Naive thymus-derived CD4-positive, alpha-beta T cell (primary cell): ENCODE data around the gene GNG8. TPM values are rescaled to one million over a fixed set of nuclear protein-coding genes. Genes with fewer than 3 reads are reported as not detected.

Experiments used
- ATAC-seq: fragments of 150-1000 bp; cut with Tn5 transposase; 2 replicates; pipeline ENCODE4 v1.10.0; 2021; ENCODE audit warnings: mild to moderate bottlenecking, moderate library complexity
- CTCF ChIA-PET: fragments of 350-600 bp; sonication (Branson Sonifier 250); formaldehyde crosslinking; loops from one replicate; lab custom pipeline; 2021; ENCODE audit warnings: antibody characterized with exemption; lab: Charles Lee
- POLR2A ChIA-PET: fragments of 350-600 bp; sonication (Branson Sonifier 250); formaldehyde crosslinking; loops from one replicate; lab custom pipeline; 2021; ENCODE audit warnings: antibody characterized with exemption, inconsistent platforms; lab: Charles Lee
- DNase-seq, 9 donors: peaks; one replicate each; pipeline versions ENCODE4 v3.0.0 to v3.0.0-alpha.2; 2020 to 2022; ENCODE audit warnings: mixed read lengths in 1 of 9
- H3K27ac ChIP-seq: one replicate; pipeline ENCODE4 v1.7.0; 2013; ENCODE audit warnings: mild to moderate bottlenecking, low read depth, low read length, moderate library complexity
- H3K27me3 ChIP-seq, 2 donors: one replicate each; pipeline ENCODE4 v1.7.0; 2013; ENCODE audit warnings: low read length in 2 of 2, mild to moderate bottlenecking in 2 of 2, moderate library complexity in 2 of 2; ENCODE audit not compliant: control insufficient read depth in 2 of 2, insufficient read depth in 2 of 2
- H3K36me3 ChIP-seq, 3 experiments: 1 replicate in 2 of 3; 2 replicates in 1 of 3; pipeline ENCODE4 v1.7.0; 2013; ENCODE audit warnings: low read length in 3 of 3, mild to moderate bottlenecking in 3 of 3, moderate library complexity in 1 of 3; ENCODE audit not compliant: insufficient read depth in 3 of 3, control insufficient read depth in 2 of 3
- H3K4me1 ChIP-seq, 2 donors: one replicate each; pipeline ENCODE4 v1.7.0; 2013; ENCODE audit warnings: low read length in 2 of 2, mild to moderate bottlenecking in 2 of 2, moderate library complexity in 1 of 2; ENCODE audit not compliant: control insufficient read depth in 2 of 2, insufficient read depth in 2 of 2
- H3K4me3 ChIP-seq: 2 replicates; pipeline ENCODE4 v1.7.0; 2013; ENCODE audit warnings: mild to moderate bottlenecking, low read length
- H3K9me3 ChIP-seq, 3 experiments: 1 replicate in 2 of 3; 2 replicates in 1 of 3; pipeline ENCODE4 v1.7.0; 2013; ENCODE audit warnings: low read length in 3 of 3; ENCODE audit not compliant: control insufficient read depth in 2 of 3
- H3K27ac Mint-ChIP-seq, 9 donors: one replicate each; pipeline ENCODE4 v1.8.0; 2020 to 2022; ENCODE audit warnings: mixed read lengths in 9 of 9, mild to moderate bottlenecking in 8 of 9, moderate library complexity in 5 of 9, inconsistent platforms in 2 of 9
- H3K27me3 Mint-ChIP-seq, 5 donors: one replicate each; pipeline ENCODE4 v1.8.0; 2021 to 2022; ENCODE audit warnings: mixed read lengths in 5 of 5, mild to moderate bottlenecking in 1 of 5
- H3K36me3 Mint-ChIP-seq, 5 donors: one replicate each; pipeline ENCODE4 v1.8.0; 2020 to 2022; ENCODE audit warnings: mixed read lengths in 5 of 5, mild to moderate bottlenecking in 3 of 5, inconsistent platforms in 1 of 5
- H3K4me1 Mint-ChIP-seq, 7 donors: one replicate each; pipeline ENCODE4 v1.8.0; 2020 to 2022; ENCODE audit warnings: mixed read lengths in 7 of 7, mild to moderate bottlenecking in 3 of 7, inconsistent platforms in 1 of 7
- H3K4me3 Mint-ChIP-seq, 10 donors: one replicate each; pipeline ENCODE4 v1.8.0; 2020 to 2022; ENCODE audit warnings: mild to moderate bottlenecking in 10 of 10, mixed read lengths in 10 of 10, moderate library complexity in 6 of 10, inconsistent platforms in 2 of 10
- H3K9me3 Mint-ChIP-seq, 11 donors: one replicate each; pipeline ENCODE4 v1.8.0; 2020 to 2022; ENCODE audit warnings: mixed read lengths in 11 of 11, mild to moderate bottlenecking in 4 of 11, inconsistent platforms in 1 of 11, moderate library complexity in 1 of 11
- intact Hi-C, 2 donors: fragments of 100-400 bp; cut with micrococcal nuclease; formaldehyde crosslinking; loops; one replicate each; pipeline ENCODE4 v1.15.1; 2023
- polyA plus RNA-seq, 2 donors: library from polyadenylated mRNA; unstranded; fragments of 300-500 nt; fragmentation: Illumina TruSeq; gene quantifications; one replicate each; pipeline ENCODE4 v1.2.3, GENCODE V29; 2021
- total RNA-seq, 6 experiments: library from RNA in 5 of 6; stranded (reverse) in 5 of 6; gene quantifications; 1 replicate in 5 of 6; 2 replicates in 1 of 6; pipeline ENCODE4 v1.2.3 and lab custom pipeline; 2021 to 2026

The GNG8 gene
- total and polyA plus RNA-seq, 7 experiments from 2014 or later, result 3.2 to 12.3 (median 9.7) TPM; not detected in 4

- Histone ChIP-seq H3K9me3 (no peaks in the 10 kb centered on the region), H3K36me3 (peaks cover 0 to 10% (median 5%) of the 10 kb centered on the region in 3 experiments), H3K27ac (peak overlapping the region; percentile 65), H3K4me1 (peaks cover 24 to 84% of the 10 kb centered on the region in 2 donors), H3K4me3 (no peak overlapping the region), H3K27me3 (no peaks in the 10 kb centered on the region)
- CTCF ChIA-PET, result interaction anchor here (0.5 to 9.0 kb wide), 14 partner anchors 10 to 152 kb away, joined by 3 to 137 read pairs (median 4); partner anchors contain the start of genes CALM3, DACT3 and PTGIR
- DNase-seq, result peak in 8 of 9 donors; percentile 70 to 83 (median 77)
- Mint-ChIP-seq H3K9me3 (no peaks in the 10 kb centered on the region), H3K27me3 (no peaks in the 10 kb centered on the region), H3K4me1 (peaks cover 55 to 85% (median 77%) of the 10 kb centered on the region in 7 donors), H3K4me3 (peak overlapping the region; percentile 40 to 77 (median 71)), H3K36me3 (peaks cover 0 to 26% (median 7%) of the 10 kb centered on the region in 5 donors), H3K27ac (peak overlapping the region; percentile 79 to 93 (median 89))
- intact Hi-C loops, result loop anchor here (1.0 to 10.0 kb wide), 6 partner anchors 20 to 729 kb away; partner anchors contain the start of genes IRF2BP1 (in 1 of the 2) and ZC3H4 (in 1 of the 2)
- POLR2A ChIA-PET, result interaction anchor here (1.3 to 5.2 kb wide), 4 partner anchors 9 to 47 kb away, joined by 3 to 112 read pairs (median 34); partner anchors contain the start of genes CALM3 and DACT3
- peak; percentile 79 for ATAC-seq
Measured at GRCh38 chr19:46614114-46614722, 21.8 kb downstream of the GNG8 start.

DNA sequence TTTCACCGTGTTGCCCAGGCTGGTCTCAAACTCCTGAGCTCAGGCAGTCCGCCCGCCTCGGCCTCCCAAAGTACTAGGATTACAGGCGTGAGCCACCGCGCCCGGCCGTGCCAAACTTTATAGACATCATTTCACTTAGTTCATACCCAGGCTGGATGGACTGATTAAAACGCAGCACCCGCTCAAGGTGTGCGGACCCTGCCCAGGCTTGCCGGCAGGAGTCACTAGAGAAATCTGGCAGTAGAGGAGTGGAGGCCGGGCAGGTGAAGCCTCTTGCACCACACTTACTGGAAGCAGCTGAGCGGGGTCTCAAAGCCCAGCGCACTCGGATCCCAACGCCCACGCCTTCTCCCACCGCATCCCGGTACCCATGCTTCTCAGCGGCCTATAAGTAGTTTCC is 22.5 kb downstream of the GNG8 start:
- H3K4me1 Mint-ChIP-seq, result peaks cover 53 to 82% (median 77%) of the 10 kb centered on the region in 7 donors
- H3K36me3 Mint-ChIP-seq, result peaks cover 3 to 29% (median 12%) of the 10 kb centered on the region in 5 donors
- no peaks in the 10 kb centered on the region for H3K27me3 ChIP-seq
- peak overlapping the region in 5 of 10 donors; percentile 25 to 77 (median 69) for H3K4me3 Mint-ChIP-seq
- H3K4me3 ChIP-seq, result no peak overlapping the region
- H3K36me3 ChIP-seq, result peaks cover 0 to 17% (median 11%) of the 10 kb centered on the region in 3 experiments
- ATAC-seq, result no peak
- ChIA-PET CTCF (interaction anchor here (0.6 to 9.0 kb wide), 13 partner anchors 11 to 483 kb away, joined by 3 to 137 read pairs (median 4); partner anchors contain the start of genes CALM3, DACT3 and PTGIR), POLR2A (interaction anchor here (0.7 to 5.2 kb wide), 5 partner anchors 12 to 48 kb away, joined by 3 to 112 read pairs (median 23); partner anchors contain the start of genes CALM3 and DACT3)
- no peaks in the 10 kb centered on the region for H3K9me3 Mint-ChIP-seq
- H3K4me1 ChIP-seq, result peaks cover 24 to 78% of the 10 kb centered on the region in 2 donors
- no peak for DNase-seq
- H3K27ac Mint-ChIP-seq, result peak overlapping the region in 8 of 9 donors; percentile 29 to 92 (median 89)
- peak overlapping the region; percentile 65 for H3K27ac ChIP-seq
- no peaks in the 10 kb centered on the region for H3K27me3 Mint-ChIP-seq
- no peaks in the 10 kb centered on the region for H3K9me3 ChIP-seq
- intact Hi-C loops, result loop anchor here (5.0 to 10.0 kb wide), 3 partner anchors 89 to 729 kb away; partner anchors contain the start of genes IRF2BP1 (in 1 of the 2) and ZC3H4 (in 1 of the 2)

GRCh38 chr19:46611776-46612175 is 24.2 kb downstream of the GNG8 start:
- Mint-ChIP-seq H3K36me3 (peaks cover 11 to 37% (median 21%) of the 10 kb centered on the region in 5 donors), H3K4me1 (peaks cover 58 to 79% (median 74%) of the 10 kb centered on the region in 7 donors), H3K27me3 (no peaks in the 10 kb centered on the region), H3K27ac (peak overlapping the region; percentile 86 to 95 (median 92)), H3K4me3 (peak overlapping the region; percentile 67 to 86 (median 80)), H3K9me3 (no peaks in the 10 kb centered on the region)
- no peak for ATAC-seq
- Histone ChIP-seq H3K36me3 (peaks cover 0 to 34% (median 20%) of the 10 kb centered on the region in 3 experiments), H3K27me3 (no peaks in the 10 kb centered on the region), H3K9me3 (no peaks in the 10 kb centered on the region), H3K4me1 (peaks cover 24 to 65% of the 10 kb centered on the region in 2 donors), H3K4me3 (peak overlapping the region; percentile 8), H3K27ac (peak overlapping the region; percentile 76)
- ChIA-PET CTCF (interaction anchor here (0.8 to 9.0 kb wide), 15 partner anchors 9 to 138 kb away, joined by 3 to 137 read pairs (median 5); partner anchors contain the start of genes CALM3 and DACT3), POLR2A (interaction anchor here (0.6 to 5.2 kb wide), 16 partner anchors 9 to 209 kb away, joined by 3 to 112 read pairs (median 6); partner anchors contain the start of genes CALM3, DACT3 and PTGIR)
- DNase-seq, result peak in 1 of 9 donors; percentile 33
- intact Hi-C loops, result loop anchor here (1.0 to 10.0 kb wide), 7 partner anchors 8 to 727 kb away; partner anchors contain the start of genes IRF2BP1 (in 1 of the 2) and ZC3H4 (in 1 of the 2)

DNA sequence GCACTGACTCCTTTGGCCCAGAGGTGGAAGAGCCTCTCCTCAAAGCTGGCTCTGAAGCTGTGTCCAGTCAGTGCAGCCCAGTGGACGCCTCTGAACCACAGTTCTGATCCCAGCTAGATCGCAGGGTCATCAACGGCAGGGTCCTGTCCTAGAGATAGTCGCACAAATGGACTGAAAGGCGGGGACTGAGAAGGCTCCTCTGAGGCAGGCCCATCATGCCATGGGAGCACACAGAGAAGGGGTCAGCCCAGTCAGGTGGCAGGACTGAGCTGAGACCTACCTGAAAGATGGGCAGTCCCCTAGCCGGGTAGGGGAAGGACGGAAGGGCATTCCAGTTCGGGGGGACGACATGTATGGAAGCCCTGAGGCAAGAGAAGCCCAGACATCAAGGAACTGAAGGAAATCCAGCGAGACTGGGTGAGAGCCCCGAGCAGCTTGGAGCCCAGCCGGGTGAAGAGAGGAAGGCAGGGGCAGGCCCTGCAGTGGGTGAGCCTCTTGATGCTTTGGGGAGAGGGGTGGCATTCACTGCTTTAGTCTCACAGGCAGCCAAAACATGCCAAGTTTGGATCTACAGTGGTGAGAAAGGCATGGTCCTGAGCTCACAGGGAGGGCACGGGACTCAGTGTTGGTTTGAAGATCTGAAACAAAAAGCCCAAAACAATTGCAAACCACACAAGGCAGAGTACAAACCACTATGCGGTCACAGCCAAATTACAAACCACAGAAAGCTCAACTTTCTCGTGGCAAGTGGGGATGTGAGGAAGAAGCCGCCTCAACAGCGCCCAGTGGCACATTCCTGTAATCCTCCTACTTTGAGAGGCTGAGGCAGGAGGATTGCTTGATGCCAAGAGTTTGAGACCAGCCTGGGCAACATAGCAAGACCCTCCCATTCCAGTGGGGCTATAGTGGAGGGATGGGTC is 24.9 kb downstream of the GNG8 start:
- H3K36me3 Mint-ChIP-seq, result peaks cover 11 to 40% (median 24%) of the 10 kb centered on the region in 5 donors
- peak overlapping the region; percentile 86 to 95 (median 92) for H3K27ac Mint-ChIP-seq
- no peaks in the 10 kb centered on the region for H3K9me3 Mint-ChIP-seq
- peaks cover 24 to 59% of the 10 kb centered on the region in 2 donors for H3K4me1 ChIP-seq
- H3K27ac ChIP-seq, result peak overlapping the region; percentile 76
- ChIA-PET CTCF (interaction anchor here (0.5 to 9.0 kb wide), 10 partner anchors 10 to 404 kb away, joined by 3 to 137 read pairs (median 5); partner anchors contain the start of genes CALM3 and DACT3), POLR2A (interaction anchor here (0.6 to 5.2 kb wide), 12 partner anchors 9 to 131 kb away, joined by 3 to 112 read pairs (median 8); partner anchors contain the start of genes CALM3 and DACT3)
- no peaks in the 10 kb centered on the region for H3K9me3 ChIP-seq
- peaks cover 54 to 79% (median 72%) of the 10 kb centered on the region in 7 donors for H3K4me1 Mint-ChIP-seq
- ATAC-seq (peak; percentile 54), DNase-seq (peak in 7 of 9 donors; percentile 43 to 60 (median 49))
- intact Hi-C loops, result loop anchor here (1.0 to 10.0 kb wide), 6 partner anchors 8 to 726 kb away; partner anchors contain the start of genes IRF2BP1 (in 1 of the 2) and ZC3H4 (in 1 of the 2)
- no peaks in the 10 kb centered on the region for H3K27me3 ChIP-seq
- H3K4me3 Mint-ChIP-seq, result peak overlapping the region; percentile 67 to 86 (median 80)
- H3K4me3 ChIP-seq, result peak overlapping the region; percentile 8
- peaks cover 0 to 41% (median 20%) of the 10 kb centered on the region in 3 experiments for H3K36me3 ChIP-seq
- no peaks in the 10 kb centered on the region for H3K27me3 Mint-ChIP-seq

DNA sequence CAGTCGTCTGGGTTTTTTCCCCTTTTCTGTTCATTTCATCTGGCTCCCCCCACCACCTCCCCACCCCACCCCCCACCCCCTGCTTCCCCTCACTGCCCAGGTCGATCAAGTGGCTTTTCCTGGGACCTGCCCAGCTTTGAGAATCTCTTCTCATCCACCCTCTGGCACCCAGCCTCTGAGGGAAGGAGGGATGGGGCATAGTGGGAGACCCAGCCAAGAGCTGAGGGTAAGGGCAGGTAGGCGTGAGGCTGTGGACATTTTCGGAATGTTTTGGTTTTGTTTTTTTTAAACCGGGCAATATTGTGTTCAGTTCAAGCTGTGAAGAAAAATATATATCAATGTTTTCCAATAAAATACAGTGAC is 25.6 kb downstream of the GNG8 start:
- no peaks in the 10 kb centered on the region for H3K27me3 ChIP-seq
- H3K4me3 ChIP-seq, result no peak overlapping the region
- ChIA-PET POLR2A (interaction anchor here (0.6 to 5.2 kb wide), 6 partner anchors 8 to 87 kb away, joined by 4 to 112 read pairs (median 14); partner anchors contain the start of genes CALM3 and DACT3), CTCF (interaction anchor here (0.5 to 9.0 kb wide), 3 partner anchors 15 to 405 kb away, joined by 3 to 137 read pairs (median 4); partner anchors contain the start of gene DACT3)
- Mint-ChIP-seq H3K27ac (peak overlapping the region; percentile 86 to 95 (median 92)), H3K9me3 (no peaks in the 10 kb centered on the region), H3K4me1 (peaks cover 49 to 80% (median 73%) of the 10 kb centered on the region in 7 donors), H3K27me3 (no peaks in the 10 kb centered on the region), H3K4me3 (peak overlapping the region in 9 of 10 donors; percentile 70 to 86 (median 81)), H3K36me3 (peaks cover 11 to 43% (median 24%) of the 10 kb centered on the region in 5 donors)
- DNase-seq, result no peak
- intact Hi-C loops, result loop anchor here (5.0 to 10.0 kb wide), 3 partner anchors 86 to 726 kb away; partner anchors contain the start of genes IRF2BP1 (in 1 of the 2) and ZC3H4 (in 1 of the 2)
- no peak for ATAC-seq
- peaks cover 0 to 48% (median 20%) of the 10 kb centered on the region in 3 experiments for H3K36me3 ChIP-seq
- no peaks in the 10 kb centered on the region for H3K9me3 ChIP-seq
- H3K4me1 ChIP-seq, result peaks cover 24 to 55% of the 10 kb centered on the region in 2 donors
- H3K27ac ChIP-seq, result peak overlapping the region; percentile 76
